GM12873 (cell line): ENCODE results near the gene NCCRP1.

Experiments used
- TF ChIP-seq, protein P1 (sequence below): IDR thresholded peaks from 2 replicates; pipeline ENCODE4 v1.5.1; 2012; ENCODE audit warnings: low read depth, mild to moderate bottlenecking, moderate library complexity, low read length, control low read depth; ENCODE audit not compliant: insufficient read depth; ENCODE audit errors: missing control alignments

Gene NCCRP1

GRCh38 chr19:39196860-39197562 lies at the start of gene NCCRP1:
Gene NCCRP1, plus strand, starts transcription at chr19:39196964. Its CDS starts 19 bp downstream, at chr19:39196983.
- TF ChIP-seq, protein P1, sequence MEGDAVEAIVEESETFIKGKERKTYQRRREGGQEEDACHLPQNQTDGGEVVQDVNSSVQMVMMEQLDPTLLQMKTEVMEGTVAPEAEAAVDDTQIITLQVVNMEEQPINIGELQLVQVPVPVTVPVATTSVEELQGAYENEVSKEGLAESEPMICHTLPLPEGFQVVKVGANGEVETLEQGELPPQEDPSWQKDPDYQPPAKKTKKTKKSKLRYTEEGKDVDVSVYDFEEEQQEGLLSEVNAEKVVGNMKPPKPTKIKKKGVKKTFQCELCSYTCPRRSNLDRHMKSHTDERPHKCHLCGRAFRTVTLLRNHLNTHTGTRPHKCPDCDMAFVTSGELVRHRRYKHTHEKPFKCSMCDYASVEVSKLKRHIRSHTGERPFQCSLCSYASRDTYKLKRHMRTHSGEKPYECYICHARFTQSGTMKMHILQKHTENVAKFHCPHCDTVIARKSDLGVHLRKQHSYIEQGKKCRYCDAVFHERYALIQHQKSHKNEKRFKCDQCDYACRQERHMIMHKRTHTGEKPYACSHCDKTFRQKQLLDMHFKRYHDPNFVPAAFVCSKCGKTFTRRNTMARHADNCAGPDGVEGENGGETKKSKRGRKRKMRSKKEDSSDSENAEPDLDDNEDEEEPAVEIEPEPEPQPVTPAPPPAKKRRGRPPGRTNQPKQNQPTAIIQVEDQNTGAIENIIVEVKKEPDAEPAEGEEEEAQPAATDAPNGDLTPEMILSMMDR: no peak

GRCh38 chr19:39147480-39147879 lies 49.3 kb upstream of the NCCRP1 start:
- TF ChIP-seq, protein P1: no peak

DNA sequence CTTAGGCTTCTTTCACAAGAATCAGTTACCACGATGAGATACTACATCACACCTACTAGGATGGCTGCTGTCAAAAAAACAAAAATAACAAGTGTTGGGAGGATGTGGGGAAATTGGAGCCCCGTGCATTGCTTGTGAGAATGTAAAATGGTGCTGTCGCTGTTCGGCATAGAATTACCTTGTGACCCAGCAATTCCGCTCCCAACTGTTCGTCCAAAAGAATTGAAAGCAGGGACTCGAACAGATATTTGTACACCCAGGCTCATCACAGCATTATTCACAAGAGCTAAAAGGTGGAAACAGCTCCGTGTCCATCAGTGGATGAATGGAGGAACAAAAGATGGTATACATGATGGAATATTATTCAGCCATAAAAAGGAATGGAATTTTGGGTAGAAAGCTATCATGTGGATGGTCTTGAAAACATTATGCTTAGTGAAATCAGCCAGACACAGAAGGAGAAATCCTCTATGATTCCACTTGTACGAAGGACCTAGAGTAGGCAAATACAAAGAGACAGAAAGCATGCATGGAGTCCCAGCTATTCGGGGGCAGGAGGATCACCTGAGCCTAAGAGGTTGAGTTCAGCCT lies 47.7 kb upstream of the NCCRP1 start:
- TF ChIP-seq, protein P1: no peak

DNA sequence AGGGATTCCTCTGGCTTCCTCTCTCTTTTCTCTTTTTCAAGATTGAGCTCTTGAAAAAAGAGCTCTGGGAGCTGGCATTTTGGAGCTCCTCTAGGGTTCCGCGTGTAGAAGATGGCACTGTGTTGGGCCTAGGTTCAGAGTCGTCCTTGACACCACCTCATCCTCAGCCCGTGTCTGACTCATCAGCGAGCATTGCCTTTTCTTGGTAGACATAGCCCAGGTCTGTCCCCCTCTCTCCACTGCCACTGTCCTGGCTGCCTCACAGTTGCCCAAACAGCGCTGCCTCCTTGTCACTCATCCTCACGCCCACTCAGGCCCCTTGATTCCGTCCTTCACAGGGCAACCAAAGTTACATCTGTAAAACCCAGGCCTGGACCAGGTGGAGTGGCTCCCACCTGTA lies 46.5 kb upstream of the NCCRP1 start:
- TF ChIP-seq, protein P1: no peak

GRCh38 chr19:39150807-39151600 lies 45.8 kb upstream of the NCCRP1 start:
- TF ChIP-seq, protein P1: no peak

DNA sequence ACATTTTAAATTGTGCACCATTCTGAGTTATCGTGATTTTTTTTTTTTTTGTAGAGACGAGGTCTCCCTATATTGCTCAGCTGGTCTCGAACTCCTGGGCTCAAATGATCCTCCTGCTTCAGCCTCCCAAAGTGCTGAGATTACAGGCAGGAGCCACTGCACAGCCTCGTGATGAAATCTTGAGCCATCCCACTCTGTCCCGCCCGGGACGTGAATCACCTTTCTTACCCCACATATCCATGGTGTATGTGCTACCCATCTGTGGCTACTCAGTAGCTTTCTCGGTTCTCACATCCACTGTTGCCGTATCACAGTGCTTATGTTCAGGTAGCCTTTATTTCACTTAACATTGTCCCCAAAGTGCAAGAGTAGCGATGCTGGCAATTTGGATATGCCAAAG lies 44.7 kb upstream of the NCCRP1 start:
- TF ChIP-seq, protein P1: no peak

GRCh38 chr19:39154100-39154628 lies 42.6 kb upstream of the NCCRP1 start:
- TF ChIP-seq, protein P1: no peak
